Measurements from ENCODE around the gene SLC10A7.
"Not testable (repeated sequence)": the region's sequence is repeated elsewhere in the genome, so short reads cannot be mapped to it uniquely, and the experiment has no call there.

Gene SLC10A7

DNA sequence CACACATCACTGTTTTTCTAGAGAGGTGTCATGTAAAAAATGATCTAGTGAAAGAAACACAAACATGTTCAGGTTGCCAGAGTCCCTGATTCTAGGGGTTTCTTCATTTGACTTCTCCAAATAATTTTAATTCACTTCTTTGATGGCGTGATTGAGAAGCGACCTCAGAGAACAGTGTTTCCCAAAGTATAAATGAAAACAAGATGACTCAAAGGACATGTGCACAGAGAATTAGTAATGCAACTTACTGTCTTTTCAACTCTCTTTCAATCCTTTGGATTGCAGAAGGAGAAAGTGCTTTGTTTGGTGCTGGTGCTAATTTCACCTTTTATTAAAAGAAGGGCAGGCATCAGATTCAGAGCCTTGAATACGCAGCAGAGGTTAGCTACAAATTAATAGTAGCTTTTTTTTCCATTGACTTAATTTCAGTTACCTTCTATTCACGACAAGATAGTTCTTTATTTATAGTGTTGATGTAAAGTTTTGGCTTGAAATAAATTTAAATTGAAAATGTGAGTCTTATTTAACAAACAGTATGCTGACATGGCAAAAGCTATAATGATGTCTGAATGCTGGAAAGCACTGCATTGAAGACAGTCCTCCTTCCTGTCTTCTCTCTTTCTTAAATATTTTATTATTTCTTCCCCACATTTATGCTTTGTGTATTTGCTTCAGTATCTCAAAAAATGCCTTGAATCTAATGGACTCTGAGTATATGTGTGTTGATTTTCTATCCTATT is 85.1 kb downstream of the SLC10A7 start:
- no peak for DNase-seq

- no peak for DNase-seq
Observed at GRCh38 chr4:146435962-146436361, 85.8 kb downstream of the SLC10A7 start.

DNA sequence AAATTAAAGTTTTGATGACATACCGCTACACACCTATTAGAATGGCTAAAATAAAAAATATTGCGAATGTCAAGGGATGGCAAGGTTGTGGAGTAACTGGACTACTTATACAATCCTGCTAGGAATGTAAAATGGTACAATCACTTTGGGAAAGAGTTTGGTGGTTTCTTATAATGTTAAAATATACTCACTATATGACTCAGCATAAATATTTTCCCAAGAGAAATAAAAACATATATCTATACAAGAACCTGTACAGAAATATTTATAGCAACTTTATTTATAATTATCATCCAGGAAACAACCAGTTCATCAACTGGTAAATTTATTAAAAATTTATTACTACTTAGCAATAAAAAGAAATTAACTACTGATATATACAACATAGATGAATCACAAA is 89.7 kb downstream of the SLC10A7 start:
- no peak for DNase-seq

DNA sequence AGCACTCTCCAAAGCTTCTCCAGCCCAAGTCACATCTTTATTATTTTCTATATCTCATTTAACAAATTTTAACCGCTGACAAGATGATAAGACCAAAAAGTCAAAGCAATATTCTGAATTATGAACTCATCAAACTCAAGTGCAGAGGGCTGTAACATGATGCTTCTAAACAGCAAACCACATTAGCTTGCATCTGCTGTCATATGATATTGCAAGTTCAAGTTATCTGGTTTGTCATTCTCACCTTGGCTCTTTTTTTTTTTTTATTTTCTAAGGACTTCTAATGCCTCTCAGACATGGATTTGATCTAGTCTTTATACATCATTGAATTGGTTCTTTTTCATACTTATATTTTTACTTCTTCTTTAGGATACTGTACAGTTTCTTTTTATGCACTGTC is 93.4 kb downstream of the SLC10A7 start:
- no peak for DNase-seq

DNA sequence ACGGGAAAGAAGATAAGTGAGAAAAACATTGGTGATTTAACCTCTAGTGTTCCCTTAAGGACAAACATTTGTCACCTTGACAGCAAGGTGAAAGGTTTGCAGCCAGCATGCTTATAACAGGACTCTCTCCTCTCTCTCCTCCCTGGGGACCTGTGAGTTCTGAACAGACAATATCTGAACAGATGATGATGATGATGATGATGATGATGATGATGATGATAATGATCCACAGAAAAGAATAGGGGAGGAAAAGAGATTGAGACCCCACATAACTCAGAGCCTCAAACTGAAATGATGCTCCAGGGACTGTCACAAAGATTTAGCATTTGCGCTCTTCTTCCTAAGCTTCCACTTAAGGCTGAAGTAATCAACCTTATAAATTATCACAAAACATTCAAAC is 103.9 kb downstream of the SLC10A7 start:
- DNase-seq: no peak

- no peak for DNase-seq
Observed at GRCh38 chr4:146415829-146416228, 105.9 kb downstream of the SLC10A7 start.

- no peak for DNase-seq
Observed at GRCh38 chr4:146407669-146408084, 114.1 kb downstream of the SLC10A7 start.

GRCh38 chr4:146407257-146407656 is 114.5 kb downstream of the SLC10A7 start:
- DNase-seq: no peak

DNA sequence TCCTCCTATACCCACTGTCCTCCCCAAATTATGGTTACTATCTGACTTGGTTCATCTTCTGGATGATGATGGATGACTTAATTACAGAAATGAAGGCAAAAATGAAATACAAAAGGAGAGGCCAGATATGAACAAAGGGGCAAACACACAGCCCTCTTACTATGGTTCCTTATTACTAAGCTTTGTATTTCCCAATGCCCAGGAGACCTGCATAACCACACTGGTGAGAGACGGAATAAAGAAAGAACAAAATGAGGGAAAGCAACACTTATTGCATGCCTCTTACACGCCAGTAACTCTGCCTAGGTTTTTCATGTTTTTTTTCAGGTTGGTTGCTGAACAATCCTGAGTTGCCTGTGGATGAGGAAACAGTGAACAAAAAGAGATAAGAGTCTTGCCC is 120.5 kb downstream of the SLC10A7 start:
- no peak for DNase-seq

DNA sequence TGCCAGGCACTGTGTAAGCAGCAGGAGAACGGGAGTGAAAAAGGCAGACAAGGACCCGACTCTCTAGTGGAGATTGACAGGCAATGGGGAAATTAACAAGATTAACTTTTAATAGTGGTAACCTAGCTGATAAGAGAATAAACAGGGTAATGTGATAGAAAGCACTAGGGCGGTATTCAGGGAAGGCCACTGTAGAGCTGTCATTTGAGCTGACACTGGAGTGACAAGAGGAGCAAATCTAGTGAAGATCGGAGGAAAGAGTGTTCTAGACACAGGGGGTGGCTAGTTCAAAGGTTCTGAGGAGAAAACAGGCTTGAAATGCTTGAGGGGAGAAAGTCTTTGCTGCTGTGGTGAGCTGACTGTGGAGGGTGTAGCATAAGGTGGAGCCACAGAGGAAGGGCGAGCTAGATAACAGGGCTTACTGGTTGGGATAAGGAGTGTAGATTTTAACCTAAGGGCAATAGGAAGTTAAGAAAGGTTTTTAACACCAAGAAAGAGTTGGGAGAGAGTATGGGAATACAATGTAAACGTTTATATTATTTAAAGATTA is 122.8 kb downstream of the SLC10A7 start:
- DNase-seq: no peak

- no peak for DNase-seq
Observed at GRCh38 chr4:146398404-146398803, 123.3 kb downstream of the SLC10A7 start.

DNA sequence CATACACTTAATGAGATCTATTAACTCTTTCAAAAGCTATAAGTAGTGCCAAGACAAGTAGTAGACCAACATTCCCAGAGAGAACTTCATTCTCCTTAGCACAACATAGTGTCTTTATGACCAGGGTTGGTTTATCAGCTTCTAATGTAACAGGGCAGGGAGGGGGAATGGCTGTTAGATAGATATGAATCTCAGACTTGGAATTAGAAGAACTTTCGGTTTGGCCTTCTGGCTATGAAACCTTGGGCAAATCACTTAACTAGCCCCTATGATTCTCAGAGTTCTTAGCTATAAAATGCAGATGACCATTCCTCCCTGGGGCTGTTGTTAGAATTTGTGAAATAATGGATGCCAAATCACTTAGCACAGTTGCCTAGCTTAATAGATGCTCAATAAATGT is 132.2 kb downstream of the SLC10A7 start:
- DNase-seq: no peak

DNA sequence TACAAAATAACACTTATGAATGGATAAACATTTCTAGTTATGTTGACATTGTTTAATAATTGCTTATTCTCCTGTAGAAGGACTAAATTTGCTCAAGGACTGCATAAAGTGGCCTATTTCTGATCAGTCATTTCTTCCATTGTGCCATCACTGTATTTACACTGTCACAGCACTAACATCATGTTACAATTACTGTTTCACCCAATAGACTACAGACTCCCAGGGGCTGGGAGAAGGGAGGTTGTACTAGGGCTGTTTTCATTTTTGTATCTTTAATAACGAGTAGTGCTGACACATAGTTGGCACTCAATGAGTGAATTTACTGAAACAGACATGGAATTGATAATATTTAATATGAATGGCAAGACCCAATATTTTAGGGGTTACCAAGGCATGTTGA is 139.5 kb downstream of the SLC10A7 start:
- no peak for DNase-seq

GRCh38 chr4:146381263-146381872 is 140.4 kb downstream of the SLC10A7 start:
- DNase-seq: no peak

- no peak for DNase-seq
Observed at GRCh38 chr4:146379744-146380143, 142.0 kb downstream of the SLC10A7 start.

GRCh38 chr4:146371812-146372211 is 149.9 kb downstream of the SLC10A7 start:
- no peak for DNase-seq

GRCh38 chr4:146370841-146371240 is 150.9 kb downstream of the SLC10A7 start:
- no peak for DNase-seq

GRCh38 chr4:146369446-146369845 is 152.3 kb downstream of the SLC10A7 start:
- DNase-seq: no peak

- no peak for DNase-seq
Observed at GRCh38 chr4:146368209-146368608, 153.5 kb downstream of the SLC10A7 start.

GRCh38 chr4:146367347-146367746 is 154.4 kb downstream of the SLC10A7 start:
- DNase-seq: no peak

- no peak for DNase-seq
Observed at GRCh38 chr4:146359771-146360170, 162.0 kb downstream of the SLC10A7 start.

DNA sequence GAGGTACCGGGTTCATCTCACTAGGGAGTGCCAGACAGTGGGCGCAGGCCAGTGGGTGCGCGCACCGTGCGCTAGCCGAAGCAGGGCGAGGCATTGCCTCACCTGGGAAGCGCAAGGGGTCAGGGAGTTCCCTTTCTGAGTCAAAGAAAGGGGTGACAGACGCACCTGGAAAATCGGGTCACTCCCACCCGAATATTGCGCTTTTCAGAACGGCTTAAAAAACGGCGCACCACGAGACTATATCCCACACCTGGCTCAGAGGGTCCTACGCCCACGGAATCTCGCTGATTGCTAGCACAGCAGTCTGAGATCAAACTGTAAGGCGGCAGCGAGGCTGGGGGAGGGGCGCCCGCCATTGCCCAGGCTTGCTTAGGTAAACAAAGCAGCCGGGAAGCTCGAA is 171.6 kb downstream of the SLC10A7 start:
- DNase-seq: not testable (repeated sequence)

GRCh38 chr4:146349306-146349705 is 172.4 kb downstream of the SLC10A7 start:
- DNase-seq: no peak

DNA sequence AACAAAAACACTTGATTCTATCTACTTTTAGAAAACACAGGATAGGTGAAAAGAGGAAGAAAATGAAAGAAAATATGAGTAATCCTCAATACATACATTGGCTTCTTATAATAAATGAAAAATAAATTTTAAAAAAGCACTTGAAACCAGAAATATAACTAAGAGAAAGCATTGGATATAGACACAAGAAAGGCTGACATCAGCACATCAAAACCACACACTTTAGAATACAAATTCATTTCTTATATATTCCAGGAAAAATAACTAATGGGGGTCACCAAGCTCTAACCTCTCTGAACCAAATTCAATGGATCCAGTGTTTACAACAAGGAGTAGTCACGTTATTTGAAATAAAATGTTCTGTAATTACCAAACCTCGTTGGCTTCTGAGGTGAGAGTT is 173.9 kb downstream of the SLC10A7 start:
- DNase-seq: no peak

DNA sequence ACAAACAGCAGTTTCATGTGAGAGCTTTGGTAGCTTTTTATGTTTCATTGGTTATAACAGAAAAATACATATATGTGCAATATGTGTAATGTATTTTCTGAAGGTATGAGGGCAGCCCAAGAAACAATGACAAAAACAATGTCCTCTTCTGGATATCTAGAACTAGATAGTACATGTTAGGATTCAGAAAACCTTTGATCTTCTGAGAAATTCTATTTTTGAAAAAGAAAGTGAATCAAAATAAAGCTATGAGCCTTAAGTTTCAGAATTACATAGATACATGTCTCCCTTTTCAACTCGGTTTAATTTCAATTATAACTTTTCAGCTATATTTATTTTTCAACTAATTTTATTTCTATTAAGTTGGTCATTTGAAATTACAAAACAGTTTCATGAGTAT is 175.5 kb downstream of the SLC10A7 start:
- no peak for DNase-seq

Measured in activated CD4-positive, alpha-beta T cell treated with anti-CD3 and anti-CD28 coated beads, Interleukin-2, amount 50 U/mL, for 16 hours (primary cell).